Measurements from ENCODE around the gene STEAP2.
"Not testable (repeated sequence)": the region's sequence is repeated elsewhere in the genome, so short reads cannot be mapped to it uniquely, and the experiment has no call there.

STEAP2 gene

GRCh38 chr7:90232430-90232829, 20.9 kb downstream of the STEAP2 start:
- no peak overlapping the region for H3K4me3 ChIP-seq (ENCODE audit: low read depth, low read length)

- no peak overlapping the region for H3K4me3 ChIP-seq (ENCODE audit: low read depth, low read length)
Observed at GRCh38 chr7:90233569-90233968, 22.0 kb downstream of the STEAP2 start.

- no peak overlapping the region for H3K4me3 ChIP-seq (ENCODE audit: low read depth, low read length)
Observed at GRCh38 chr7:90236721-90237289, 25.3 kb downstream of the STEAP2 start.

GRCh38 chr7:90238022-90238421, 26.5 kb downstream of the STEAP2 start:
- no peak overlapping the region for H3K4me3 ChIP-seq (ENCODE audit: low read depth, low read length)

GRCh38 chr7:90238583-90238982, 27.0 kb downstream of the STEAP2 start:
- H3K4me3 ChIP-seq (ENCODE audit: low read depth, low read length), result no peak overlapping the region

GRCh38 chr7:90239050-90239449, 27.5 kb downstream of the STEAP2 start:
- H3K4me3 ChIP-seq (ENCODE audit: low read depth, low read length), result no peak overlapping the region

- no peak overlapping the region for H3K4me3 ChIP-seq (ENCODE audit: low read depth, low read length)
Observed at GRCh38 chr7:90239625-90240228, 28.2 kb downstream of the STEAP2 start.

- H3K4me3 ChIP-seq (ENCODE audit: low read depth, low read length), result no peak overlapping the region
Observed at GRCh38 chr7:90242369-90243168, 31.0 kb downstream of the STEAP2 start.

- no peak overlapping the region for H3K4me3 ChIP-seq (ENCODE audit: low read depth, low read length)
Observed at GRCh38 chr7:90243556-90243955, 32.0 kb downstream of the STEAP2 start.

GRCh38 chr7:90244565-90244908, 33.0 kb downstream of the STEAP2 start:
- H3K4me3 ChIP-seq (ENCODE audit: low read depth, low read length), result peak overlapping the region; percentile 69

GRCh38 chr7:90244909-90245851, 33.6 kb downstream of the STEAP2 start, which contains the start of gene CFAP69:
CFAP69 (plus strand) TSS chr7:90245174; CDS start chr7:90245425, 251 bp downstream.
- peak within 1 kb of the TSS; percentile 69 for H3K4me3 ChIP-seq (ENCODE audit: low read depth, low read length)

- H3K4me3 ChIP-seq (ENCODE audit: low read depth, low read length), result peak overlapping the region; percentile 10
Observed at GRCh38 chr7:90246171-90246570, 34.6 kb downstream of the STEAP2 start.

GRCh38 chr7:90248706-90249105, 37.2 kb downstream of the STEAP2 start:
- no peak overlapping the region for H3K4me3 ChIP-seq (ENCODE audit: low read depth, low read length)

GRCh38 chr7:90250601-90251303, 39.2 kb downstream of the STEAP2 start:
- no peak overlapping the region for H3K4me3 ChIP-seq (ENCODE audit: low read depth, low read length)

- H3K4me3 ChIP-seq (ENCODE audit: low read depth, low read length), result no peak overlapping the region
Observed at GRCh38 chr7:90251304-90251635, 39.7 kb downstream of the STEAP2 start.

GRCh38 chr7:90256011-90256410, 44.5 kb downstream of the STEAP2 start:
- not testable (repeated sequence) for H3K4me3 ChIP-seq (ENCODE audit: low read depth, low read length)

- no peak overlapping the region for H3K4me3 ChIP-seq (ENCODE audit: low read depth, low read length)
Observed at GRCh38 chr7:90256778-90257177, 45.2 kb downstream of the STEAP2 start.

- no peak overlapping the region for H3K4me3 ChIP-seq (ENCODE audit: low read depth, low read length)
Observed at GRCh38 chr7:90261441-90261840, 49.9 kb downstream of the STEAP2 start.

- no peak overlapping the region for H3K4me3 ChIP-seq (ENCODE audit: low read depth, low read length)
Observed at GRCh38 chr7:90262438-90262837, 50.9 kb downstream of the STEAP2 start.

GRCh38 chr7:90266808-90267207, 55.3 kb downstream of the STEAP2 start:
- no peak overlapping the region for H3K4me3 ChIP-seq (ENCODE audit: low read depth, low read length)

Measured in iPS-11a (cell line).